GM23338 (cell line): ENCODE data around the gene SH3BP5. TPM values are rescaled to one million over a fixed set of nuclear protein-coding genes. Genes with fewer than 3 reads are reported as not detected.

ENCODE experiments used
- ATAC-seq: fragments of 200-7000 bp; cut with Tn5 transposase; 3 replicates; pipeline ENCODE4 v1.9.1; 2020
- DNase-seq: peaks from one replicate; pipeline ENCODE4 v3.0.0-alpha.2; 2015; ENCODE audit warnings: low spot score
- H2AFZ ChIP-seq: fragments of 200-600 bp; sonication (generic); 2 replicates; pipeline ENCODE4 v1.8.0; 2016; ENCODE audit warnings: antibody characterized with exemption, mild to moderate bottlenecking, moderate library complexity
- H3F3A ChIP-seq: fragments of 200-600 bp; sonication (generic); replicated peaks from 2 replicates; pipeline ENCODE4 v1.8.0; 2017; ENCODE audit warnings: antibody characterized with exemption, mixed run types, low read depth
- H3K27ac ChIP-seq: fragments of 200-600 bp; sonication (generic); 2 replicates; pipeline ENCODE4 v1.6.1; 2016; ENCODE audit warnings: low read depth
- H3K27me3 ChIP-seq: fragments of 200-600 bp; sonication (generic); 2 replicates; pipeline ENCODE4 v1.8.0; 2016; ENCODE audit warnings: mild to moderate bottlenecking, mixed run types, moderate library complexity; ENCODE audit not compliant: insufficient read depth
- H3K36me3 ChIP-seq: fragments of 200-600 bp; sonication (generic); 2 replicates; pipeline ENCODE4 v1.8.0; 2016; ENCODE audit warnings: mild to moderate bottlenecking; ENCODE audit not compliant: insufficient read depth
- H3K4me1 ChIP-seq: fragments of 200-600 bp; sonication (generic); 2 replicates; pipeline ENCODE4 v1.8.0; 2016; ENCODE audit warnings: mild to moderate bottlenecking, moderate library complexity; ENCODE audit not compliant: insufficient read depth
- H3K4me2 ChIP-seq: fragments of 200-600 bp; sonication (generic); 2 replicates; pipeline ENCODE4 v1.7.1; 2017; ENCODE audit warnings: mixed run types
- H3K4me3 ChIP-seq: fragments of 200-600 bp; sonication (generic); 2 replicates; pipeline ENCODE4 v1.6.1; 2016; ENCODE audit warnings: mixed run types
- H3K79me2 ChIP-seq: fragments of 200-600 bp; sonication (generic); replicated peaks from 2 replicates; pipeline ENCODE4 v1.8.0; 2017; ENCODE audit warnings: mild to moderate bottlenecking; ENCODE audit not compliant: insufficient read depth
- H3K9me2 ChIP-seq: fragments of 200-600 bp; sonication (generic); 2 replicates; pipeline ENCODE4 v1.8.0; 2017; ENCODE audit not compliant: insufficient read depth
- H4K20me1 ChIP-seq: fragments of 200-600 bp; sonication (generic); replicated peaks from 2 replicates; pipeline ENCODE4 v1.8.0; 2017; ENCODE audit warnings: mild to moderate bottlenecking; ENCODE audit not compliant: insufficient read depth
- H3K27ac Mint-ChIP-seq: 2 replicates; pipeline ENCODE4 v1.8.0; 2020; ENCODE audit warnings: inconsistent platforms, mild to moderate bottlenecking, moderate library complexity, mixed read lengths
- H3K27me3 Mint-ChIP-seq: 3 replicates; pipeline ENCODE4 v1.8.0; 2022; ENCODE audit warnings: low read depth, mild to moderate bottlenecking, moderate library complexity, mixed read lengths, inconsistent platforms; ENCODE audit not compliant: insufficient read depth, poor library complexity
- H3K36me3 Mint-ChIP-seq: 3 replicates; pipeline ENCODE4 v1.8.0; 2021; ENCODE audit warnings: low read depth, mild to moderate bottlenecking, inconsistent platforms, moderate library complexity, mixed read lengths
- H3K4me1 Mint-ChIP-seq: 3 replicates; pipeline ENCODE4 v1.8.0; 2020; ENCODE audit warnings: mild to moderate bottlenecking, inconsistent platforms, mixed read lengths
- H3K4me3 Mint-ChIP-seq: 3 replicates; pipeline ENCODE4 v1.8.0; 2021; ENCODE audit warnings: moderate library complexity, mild to moderate bottlenecking, inconsistent platforms, mixed read lengths
- H3K9me3 Mint-ChIP-seq: 3 replicates; pipeline ENCODE4 v1.8.0; 2020; ENCODE audit warnings: moderate library complexity, mild to moderate bottlenecking, inconsistent platforms, mixed read lengths
- CREB1 ChIP-seq: fragments of 250-450 bp; sonication (Bioruptor Pico); IDR thresholded peaks from 2 replicates; pipeline ENCODE4 v1.5.0; 2020; ENCODE audit warnings: low read depth, mild to moderate bottlenecking, moderate library complexity
- ETS1 ChIP-seq: IDR thresholded peaks from 2 replicates; pipeline ENCODE4 v1.6.1; 2016; ENCODE audit warnings: antibody characterized with exemption
- EZH2 ChIP-seq: fragments of 200-600 bp; sonication (generic); IDR thresholded peaks from one replicate; pipeline ENCODE4 v1.8.0; 2017; ENCODE audit warnings: antibody characterized with exemption, mild to moderate bottlenecking, low read depth; ENCODE audit not compliant: unreplicated experiment
- EZH2phosphoT487 ChIP-seq: fragments of 200-600 bp; sonication (generic); IDR thresholded peaks from one replicate; pipeline ENCODE4 v1.8.1; 2018; ENCODE audit warnings: antibody characterized with exemption; ENCODE audit not compliant: unreplicated experiment
- JUNB ChIP-seq: IDR thresholded peaks from one replicate; pipeline ENCODE4 v1.6.1; 2016; ENCODE audit warnings: antibody characterized with exemption; ENCODE audit not compliant: unreplicated experiment
- NANOG ChIP-seq: IDR thresholded peaks from 2 replicates; pipeline ENCODE4 v1.6.1; 2016; ENCODE audit warnings: antibody characterized with exemption, borderline replicate concordance
- REST ChIP-seq: IDR thresholded peaks from one replicate; pipeline ENCODE4 v1.6.1; 2018; ENCODE audit warnings: antibody characterized with exemption; ENCODE audit not compliant: unreplicated experiment
- STAT1 ChIP-seq: IDR thresholded peaks from one replicate; pipeline ENCODE4 v1.6.1; 2016; ENCODE audit warnings: antibody characterized with exemption; ENCODE audit not compliant: unreplicated experiment
- ZNF114 ChIP-seq: fragments of 250-450 bp; sonication (Bioruptor Pico); IDR thresholded peaks from 2 replicates; pipeline ENCODE4 v1.5.0; 2020; ENCODE audit warnings: mild to moderate bottlenecking, moderate library complexity
- ZNF462 ChIP-seq: fragments of 250-450 bp; sonication (Bioruptor Pico); IDR thresholded peaks from 2 replicates; pipeline ENCODE4 v1.5.0; 2020; ENCODE audit warnings: mild to moderate bottlenecking, moderate library complexity
- polyA plus RNA-seq: library from polyadenylated mRNA; unstranded; fragments of >200 nt; fragmentation: Nextera tagmentation; extraction: Ambion mirVana; gene quantifications from 2 replicates; pipeline ENCODE4 v1.2.1, GENCODE V29; 2016
- total RNA-seq: library from RNA; depleted of rRNA; stranded (reverse); fragments of >200 nt; shearing (Covaris generic); gene quantifications from 2 replicates; pipeline ENCODE4 v1.2.3, GENCODE V29; 2014

Gene SH3BP5
- total and polyA plus RNA-seq, 2 experiments from 2014 or later, result 5.8 to 9.1 TPM

GRCh38 chr3:15277861-15278500 lies 54.4 kb downstream of the SH3BP5 start:
- Histone ChIP-seq H3K4me2 (no peak overlapping the region), H3K9me2 (no peaks in the 10 kb centered on the region), H3K79me2 (no peaks in the 10 kb centered on the region), H3K4me1 (peaks cover 9% of the 10 kb centered on the region), H2AFZ (no peak overlapping the region), H3K27ac (no peak overlapping the region), H4K20me1 (no peaks in the 10 kb centered on the region), H3K36me3 (no peaks in the 10 kb centered on the region), H3K4me3 (no peak overlapping the region), H3K27me3 (no peaks in the 10 kb centered on the region), H3F3A (no peaks in the 10 kb centered on the region)
- ATAC-seq (peak; percentile 38), DNase-seq (no peak)
- H3K27me3 Mint-ChIP-seq, result peaks cover 8% of the 10 kb centered on the region
- H3K9me3 Mint-ChIP-seq, result no peaks in the 10 kb centered on the region; the same call in 2 of the 3 replicates
- peak overlapping the region; percentile 72 for H3K27ac Mint-ChIP-seq
- TF ChIP-seq CREB1 (CRISPR knock-in tag), result no peak
- no peak for TF ChIP-seq EZH2
- no peak for TF ChIP-seq ZNF462 (CRISPR knock-in tag)
- no peak for TF ChIP-seq JUNB
- TF ChIP-seq STAT1, result no peak
- no peak for TF ChIP-seq REST
- TF ChIP-seq NANOG, result no peak
- TF ChIP-seq EZH2phosphoT487, result no peak
- TF ChIP-seq ETS1, result no peak
- no peak for TF ChIP-seq ZNF114 (CRISPR knock-in tag)
- H3K4me3 Mint-ChIP-seq, result no peak overlapping the region
- H3K36me3 Mint-ChIP-seq, result no peaks in the 10 kb centered on the region
- peaks cover 29% of the 10 kb centered on the region for H3K4me1 Mint-ChIP-seq
